WI38 (cell line): ENCODE results near the gene TUBB3.

Source experiments
- H3K4me3 ChIP-seq: 2 replicates; pipeline ENCODE4 v1.5.1; 2011; ENCODE audit warnings: low read depth, mild to moderate bottlenecking, control low read depth, low read length
- TF ChIP-seq, protein P1 (sequence below): IDR thresholded peaks from 2 replicates; pipeline ENCODE4 v1.5.1; 2012; ENCODE audit warnings: low read depth, mild to moderate bottlenecking, control low read depth, low read length

The TUBB3 gene

DNA sequence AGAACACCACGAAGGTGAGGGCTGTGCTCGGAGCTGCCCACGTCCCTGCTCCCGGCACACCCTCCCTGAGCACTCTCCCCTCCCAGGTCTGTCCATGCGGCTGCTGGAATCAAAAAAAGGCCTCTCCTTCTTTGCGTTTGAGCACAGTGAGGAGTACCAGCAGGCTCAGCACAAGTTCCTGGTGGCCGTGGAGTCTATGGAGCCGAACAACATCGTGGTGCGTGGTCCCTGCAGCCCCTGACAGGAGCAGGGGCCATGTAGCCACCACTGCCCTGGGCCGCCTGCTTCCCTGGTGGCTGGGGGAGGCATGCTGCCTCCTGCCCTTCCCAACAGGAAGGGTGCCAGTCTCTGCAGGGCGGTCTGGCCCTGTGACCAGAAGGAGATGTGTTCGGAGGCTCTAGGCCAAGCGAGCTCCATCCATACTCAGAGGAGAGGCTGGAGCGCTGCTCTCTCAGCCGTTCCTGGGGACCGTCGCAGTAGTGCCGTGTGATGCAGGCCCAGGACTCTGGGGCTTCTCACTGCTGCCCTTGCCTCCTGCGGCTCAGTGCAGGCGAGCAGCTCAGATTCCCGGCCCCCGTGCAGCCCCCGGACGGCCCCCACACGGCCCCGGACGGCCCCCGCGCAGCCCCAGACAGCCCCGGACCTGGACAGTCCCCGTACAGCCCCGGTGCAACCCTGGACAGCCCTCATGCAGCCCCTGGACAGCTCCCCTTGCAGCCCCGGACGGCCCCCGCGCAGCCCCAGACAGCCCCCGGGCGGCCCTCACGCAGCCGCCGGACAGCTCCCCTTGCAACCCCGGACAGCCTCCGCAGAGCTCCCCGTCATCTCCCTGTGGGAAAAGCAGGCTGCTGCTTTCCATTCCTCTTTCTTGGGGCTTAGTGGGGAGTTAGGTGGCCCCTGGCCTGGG is 29.2 kb upstream of the TUBB3 start:
- no peak overlapping the region for H3K4me3 ChIP-seq
- TF ChIP-seq, protein P1, sequence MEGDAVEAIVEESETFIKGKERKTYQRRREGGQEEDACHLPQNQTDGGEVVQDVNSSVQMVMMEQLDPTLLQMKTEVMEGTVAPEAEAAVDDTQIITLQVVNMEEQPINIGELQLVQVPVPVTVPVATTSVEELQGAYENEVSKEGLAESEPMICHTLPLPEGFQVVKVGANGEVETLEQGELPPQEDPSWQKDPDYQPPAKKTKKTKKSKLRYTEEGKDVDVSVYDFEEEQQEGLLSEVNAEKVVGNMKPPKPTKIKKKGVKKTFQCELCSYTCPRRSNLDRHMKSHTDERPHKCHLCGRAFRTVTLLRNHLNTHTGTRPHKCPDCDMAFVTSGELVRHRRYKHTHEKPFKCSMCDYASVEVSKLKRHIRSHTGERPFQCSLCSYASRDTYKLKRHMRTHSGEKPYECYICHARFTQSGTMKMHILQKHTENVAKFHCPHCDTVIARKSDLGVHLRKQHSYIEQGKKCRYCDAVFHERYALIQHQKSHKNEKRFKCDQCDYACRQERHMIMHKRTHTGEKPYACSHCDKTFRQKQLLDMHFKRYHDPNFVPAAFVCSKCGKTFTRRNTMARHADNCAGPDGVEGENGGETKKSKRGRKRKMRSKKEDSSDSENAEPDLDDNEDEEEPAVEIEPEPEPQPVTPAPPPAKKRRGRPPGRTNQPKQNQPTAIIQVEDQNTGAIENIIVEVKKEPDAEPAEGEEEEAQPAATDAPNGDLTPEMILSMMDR, result no peak

DNA sequence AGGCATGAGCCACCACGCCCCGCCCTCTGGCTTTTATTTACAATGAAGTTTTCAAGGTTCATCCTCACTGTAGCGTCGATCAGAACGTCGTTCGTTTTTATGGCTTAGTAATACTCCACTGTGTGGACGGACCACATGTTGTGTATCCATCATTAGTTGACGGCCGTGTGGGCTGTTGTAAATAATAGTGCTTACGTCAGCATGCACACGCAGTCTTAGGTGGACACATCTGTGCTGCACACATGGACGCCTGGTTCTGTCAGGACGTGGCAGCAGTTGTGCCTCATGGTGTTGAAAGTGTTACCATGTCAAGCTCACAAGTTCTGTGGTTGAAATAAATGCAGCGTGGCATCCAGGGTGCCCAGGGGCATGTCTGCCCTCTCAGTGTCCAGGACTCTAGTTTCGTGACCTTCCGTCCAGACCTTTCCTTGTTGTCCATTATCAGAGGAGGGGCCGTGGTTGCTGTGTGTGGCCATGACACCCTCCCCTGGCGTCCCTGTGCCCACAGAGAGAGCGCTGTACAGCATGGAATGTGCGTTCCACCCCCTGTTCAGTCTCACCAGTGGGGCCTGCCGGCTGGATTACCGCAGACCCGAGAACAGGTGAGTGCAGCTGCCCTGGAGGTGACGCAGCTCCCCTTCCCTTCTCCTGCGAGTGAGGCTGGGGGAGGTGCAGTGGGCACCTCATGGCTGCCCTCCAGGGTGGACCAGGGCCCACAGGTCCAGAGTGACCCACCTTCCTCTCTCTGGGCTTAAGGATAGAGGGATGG is 27.5 kb upstream of the TUBB3 start:
- H3K4me3 ChIP-seq, result no peak overlapping the region
- TF ChIP-seq, protein P1, result no peak

DNA sequence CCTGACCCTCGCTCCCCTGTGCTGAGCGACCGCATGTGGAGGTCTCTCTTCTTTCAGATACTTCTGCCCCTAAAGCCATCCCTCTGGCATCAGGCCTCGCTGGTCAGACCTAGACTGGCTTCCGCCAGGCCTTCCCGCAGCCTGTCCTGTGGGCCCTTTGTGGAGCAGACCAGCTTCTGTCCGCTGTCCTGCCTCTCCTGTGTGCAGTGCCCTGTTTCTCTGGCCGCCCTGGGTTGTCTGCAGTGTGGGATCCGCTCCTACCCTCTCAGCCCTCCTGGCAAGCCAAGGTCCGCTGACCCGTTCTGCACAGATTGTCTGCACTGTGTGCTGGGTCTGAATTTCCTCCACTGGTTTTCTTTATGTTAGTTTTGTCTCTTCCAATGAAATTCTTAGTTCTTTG is 25.9 kb upstream of the TUBB3 start:
- H3K4me3 ChIP-seq, result no peak overlapping the region
- TF ChIP-seq, protein P1, result no peak

DNA sequence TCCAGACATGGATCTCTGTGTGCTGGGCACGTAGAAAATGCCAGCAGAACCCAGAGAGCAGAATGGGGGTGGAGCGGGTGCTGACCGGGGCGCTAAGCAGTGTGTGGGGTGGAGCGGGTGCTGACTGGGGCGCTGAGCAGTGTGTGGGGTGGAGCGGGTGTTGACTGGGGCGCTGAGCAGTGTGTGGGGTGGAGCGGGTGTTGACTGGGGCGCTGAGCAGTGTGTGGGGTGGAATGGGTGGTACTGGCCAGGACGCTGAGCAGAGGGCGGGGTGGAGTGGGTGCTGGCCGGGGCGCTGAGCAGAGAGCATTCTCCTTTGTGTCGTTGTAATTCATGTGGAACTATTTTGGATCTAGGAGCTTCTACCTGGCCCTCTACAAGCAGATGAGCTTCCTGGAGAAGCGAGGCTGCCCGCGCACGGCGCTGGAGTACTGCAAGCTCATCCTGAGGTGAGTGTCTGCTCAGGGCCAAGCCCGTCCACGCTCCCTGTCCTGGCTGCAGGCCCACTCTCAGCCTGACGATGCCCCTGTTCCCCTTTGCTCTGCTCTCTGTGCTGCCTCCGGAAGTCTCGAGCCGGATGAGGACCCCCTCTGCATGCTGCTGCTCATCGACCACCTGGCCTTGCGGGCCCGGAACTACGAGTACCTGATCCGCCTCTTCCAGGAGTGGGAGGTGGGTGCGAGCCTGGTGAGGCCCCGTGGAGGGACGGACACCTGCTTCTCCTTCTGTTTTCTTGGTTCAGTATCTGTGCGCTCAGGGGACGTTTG is 24.8 kb upstream of the TUBB3 start:
- no peak overlapping the region for H3K4me3 ChIP-seq
- TF ChIP-seq, protein P1, result no peak

DNA sequence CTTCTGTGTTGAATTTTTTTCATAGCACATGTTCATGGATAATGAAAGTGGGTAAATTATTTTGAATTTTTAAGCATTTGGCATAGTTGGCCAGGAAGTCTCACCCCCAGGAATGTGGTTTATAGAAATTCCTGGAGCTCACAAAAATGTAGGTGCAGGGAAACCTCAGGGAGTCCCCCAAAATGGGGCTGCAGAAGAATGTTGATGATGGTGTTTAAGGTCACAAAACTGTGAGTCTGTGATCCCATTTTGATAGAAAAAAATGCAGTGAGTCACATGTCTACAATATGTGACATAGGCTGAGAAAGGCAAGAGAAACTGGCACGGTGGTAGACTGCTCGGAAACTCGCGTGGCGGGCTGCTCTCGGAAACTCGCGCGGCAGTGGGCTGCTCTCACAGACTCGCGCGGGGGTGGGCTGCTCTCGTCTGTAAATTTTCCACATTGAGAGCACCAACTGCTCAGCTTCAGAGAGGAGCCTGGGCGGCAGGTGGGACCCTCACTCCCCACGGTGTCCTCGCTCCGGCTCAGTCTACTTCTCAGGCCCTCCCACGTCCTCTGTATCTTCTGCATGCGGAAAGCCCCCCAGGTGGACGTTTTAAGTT is 23.2 kb upstream of the TUBB3 start:
- H3K4me3 ChIP-seq, result no peak overlapping the region

DNA sequence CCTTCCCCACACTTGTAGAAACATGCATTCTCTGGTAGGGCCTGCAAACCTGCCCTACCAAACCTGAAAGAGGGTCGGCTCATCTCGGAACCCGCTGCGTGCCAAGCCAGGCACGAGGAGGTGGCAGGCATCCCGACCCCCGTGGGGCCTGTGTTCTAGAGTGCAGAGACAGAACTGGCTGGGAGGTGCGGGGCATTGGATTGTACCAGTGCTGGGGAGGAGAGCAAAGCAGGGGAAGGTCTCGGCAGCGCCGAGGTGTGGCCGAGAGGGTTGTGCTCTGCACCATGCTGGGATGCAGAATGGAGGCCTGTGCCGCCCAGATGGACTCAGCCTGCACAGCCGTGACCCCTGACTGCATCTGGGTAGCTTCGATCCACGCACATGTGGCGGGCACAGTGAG is 22.3 kb upstream of the TUBB3 start:
- H3K4me3 ChIP-seq, result no peak overlapping the region
- TF ChIP-seq, protein P1, result no peak

More for the DNA sequence above, 23.2 kb upstream of the TUBB3 start:
- TF ChIP-seq, protein P1, result no peak
